Cortex of kidney (tissue), 1 donor: ENCODE results near the gene PLPPR5.

ENCODE experiments used
- DNase-seq: peaks from one replicate; lab custom pipeline; 2025; lab: John Stamatoyannopoulos, UW

Gene PLPPR5

DNA sequence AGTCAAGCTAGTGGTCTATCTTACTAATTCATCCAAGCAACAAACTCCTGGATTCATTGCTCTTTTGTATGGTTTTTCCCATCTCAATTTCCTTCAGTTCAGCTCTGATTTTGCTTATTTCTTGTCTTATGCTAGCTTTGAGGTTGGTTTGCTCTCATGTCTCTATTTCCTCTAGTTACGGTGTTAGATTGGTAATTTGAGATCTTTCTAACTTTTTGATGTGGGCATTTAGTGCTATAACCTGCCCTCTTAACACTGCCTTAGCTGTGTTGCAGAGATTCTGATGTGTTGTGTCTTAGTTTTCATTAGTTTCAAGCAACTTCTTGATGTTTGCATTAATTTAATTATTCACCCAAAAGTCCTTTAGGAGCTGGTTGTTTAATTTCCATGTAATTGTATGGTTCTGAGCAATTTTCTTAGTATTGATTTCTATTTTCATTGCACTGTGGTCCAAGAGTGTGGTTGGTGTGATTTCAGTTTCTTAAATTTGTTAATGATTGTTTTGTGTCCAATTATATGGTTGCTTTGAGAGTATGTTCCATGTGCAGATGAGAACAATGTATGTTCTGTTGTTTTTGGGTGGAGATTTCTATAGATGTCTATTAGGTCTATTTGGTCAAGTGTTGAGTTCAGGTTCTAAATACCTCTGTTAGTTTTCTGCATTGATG, 154.6 kb downstream of the PLPPR5 start:
- DNase-seq, result no peak

DNA sequence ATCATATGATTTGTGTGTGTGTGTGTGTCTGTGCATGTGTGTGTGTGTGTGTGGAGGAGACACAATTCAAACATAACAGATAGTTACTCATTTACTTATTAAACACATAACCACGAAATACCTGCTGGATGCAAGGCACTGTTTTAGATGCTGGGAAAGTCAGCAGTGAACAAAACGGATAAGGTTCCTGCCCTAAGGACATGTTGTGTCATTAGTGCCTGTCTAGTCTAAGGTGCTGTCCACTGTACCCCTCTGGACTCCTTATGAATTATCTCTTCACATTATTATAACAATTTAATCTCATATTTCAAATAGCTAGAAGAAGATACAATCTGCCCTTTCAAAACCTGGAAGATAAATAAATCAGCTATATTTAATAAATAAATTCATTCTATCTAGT, 162.4 kb downstream of the PLPPR5 start:
- DNase-seq, result no peak
